ENCODE data around the gene TRAF7. TPM values are rescaled to one million over a fixed set of nuclear protein-coding genes. Genes with fewer than 3 reads are reported as not detected.

Gene TRAF7
- total RNA-seq, 2 experiments from 2014 or later, result 19.9 to 24.0 TPM

GRCh38 chr16:2147378-2147777, 8.2 kb upstream of the TRAF7 start:
- Histone ChIP-seq H3K27ac (ENCODE audit: low read depth in 1 of 2, low read length in 2 of 2) (no peak overlapping the region), H3K4me3 (ENCODE audit: low read length) (no peak overlapping the region), H3K27me3 (ENCODE audit: control insufficient read depth in 1 of 2, insufficient read depth in 2 of 2, low read length in 2 of 2) (no peaks in the 10 kb centered on the region), H3K4me1 (ENCODE audit: insufficient read depth, low read length) (peaks cover 45% of the 10 kb centered on the region), H3K36me3 (ENCODE audit: insufficient read depth, low read length) (peaks cover 9% of the 10 kb centered on the region), H3K9me3 (ENCODE audit: control insufficient read depth in 1 of 2, insufficient read depth in 1 of 2, low read length in 2 of 2) (no peaks in the 10 kb centered on the region)
- Mint-ChIP-seq H3K4me3 (peak overlapping the region; percentile 60), H3K27ac (no peak overlapping the region), H3K27me3 (no peaks in the 10 kb centered on the region), H3K4me1 (ENCODE audit: low read depth) (peaks cover 5% of the 10 kb centered on the region), H3K36me3 (ENCODE audit: low read depth) (no peaks in the 10 kb centered on the region), H3K9me3 (no peaks in the 10 kb centered on the region)
- no peak for TF ChIP-seq CTCF (IDR thresholded peaks at IDR 0.05)
- CTCF ChIA-PET, result interaction anchor here (0.6 to 1.0 kb wide), 4 partner anchors 21 to 131 kb away, joined by 3 read pairs; partner anchors contain the start of genes NTHL1 and TSC2
- ATAC-seq (ENCODE audit: poor library complexity), result no peak
- intact Hi-C loops (cut with DNase I, micrococcal nuclease), result loop anchor here in 1 of 2 experiments (10.0 kb wide), 1 partner anchor 373 kb away; the partner anchor contains the start of genes EME2, MRPS34 and NME3
- no peak for DNase-seq
- POLR2A ChIA-PET, result interaction anchor here (0.6 to 1.7 kb wide), 4 partner anchors 8 to 1452 kb away, joined by 3 to 12 read pairs (median 4); partner anchors contain the start of genes RPS2 and TRAF7

GRCh38 chr16:2147981-2148671, 7.5 kb upstream of the TRAF7 start, which contains the start of gene RAB26:
RAB26 (plus strand) TSS chr16:2148625; CDS start chr16:2148784, 159 bp downstream.
- no peaks in the 10 kb centered on the region for H3K36me3 Mint-ChIP-seq (ENCODE audit: low read depth)
- peaks cover 9% of the 10 kb centered on the region for H3K4me1 Mint-ChIP-seq (ENCODE audit: low read depth)
- Histone ChIP-seq H3K4me3 (ENCODE audit: low read length) (peak within 1 kb of the TSS; percentile 51), H3K36me3 (ENCODE audit: insufficient read depth, low read length) (peaks cover 9% of the 10 kb centered on the region), H3K9me3 (ENCODE audit: control insufficient read depth in 1 of 2, insufficient read depth in 1 of 2, low read length in 2 of 2) (no peaks in the 10 kb centered on the region), H3K27me3 (ENCODE audit: control insufficient read depth in 1 of 2, insufficient read depth in 2 of 2, low read length in 2 of 2) (no peaks in the 10 kb centered on the region), H3K4me1 (ENCODE audit: insufficient read depth, low read length) (peaks cover 53% of the 10 kb centered on the region), H3K27ac (ENCODE audit: low read depth in 1 of 2, low read length in 2 of 2) (no peak within 1 kb of the TSS)
- no peaks in the 10 kb centered on the region for H3K9me3 Mint-ChIP-seq
- ChIA-PET CTCF (interaction anchor here (0.7 to 1.0 kb wide), 2 partner anchors 100 to 131 kb away, joined by 3 read pairs; partner anchors contain the start of genes NTHL1 and TSC2), POLR2A (interaction anchor here (0.6 to 1.2 kb wide), 2 partner anchors 183 to 212 kb away, joined by 3 to 6 read pairs; partner anchors contain the start of gene RPS2)
- ATAC-seq (ENCODE audit: poor library complexity) (peak; percentile 87), DNase-seq (peak in 11 of 14 experiments; percentile 39 to 82 (median 57))
- H3K27me3 Mint-ChIP-seq, result no peaks in the 10 kb centered on the region
- intact Hi-C loops (cut with DNase I, micrococcal nuclease), result loop anchor here in 1 of 2 experiments (10.0 kb wide), 1 partner anchor 373 kb away; the partner anchor contains the start of genes EME2, MRPS34 and NME3
- no peak within 1 kb of the TSS for H3K27ac Mint-ChIP-seq
- no peak for TF ChIP-seq CTCF (IDR thresholded peaks at IDR 0.05)
- H3K4me3 Mint-ChIP-seq, result peak within 1 kb of the TSS; percentile 42

GRCh38 chr16:2148714-2149629, 6.6 kb upstream of the TRAF7 start:
- no peaks in the 10 kb centered on the region for H3K27me3 ChIP-seq (ENCODE audit: control insufficient read depth in 1 of 2, insufficient read depth in 2 of 2, low read length in 2 of 2)
- ATAC-seq (ENCODE audit: poor library complexity), result peak; percentile 9
- Mint-ChIP-seq H3K27ac (no peak overlapping the region), H3K9me3 (no peaks in the 10 kb centered on the region), H3K36me3 (ENCODE audit: low read depth) (peaks cover 8% of the 10 kb centered on the region), H3K4me3 (peak overlapping the region; percentile 42), H3K4me1 (ENCODE audit: low read depth) (peaks cover 17% of the 10 kb centered on the region), H3K27me3 (no peaks in the 10 kb centered on the region)
- CTCF ChIA-PET, result no interaction called here
- no peak for TF ChIP-seq CTCF (IDR thresholded peaks at IDR 0.05)
- H3K4me3 ChIP-seq (ENCODE audit: low read length), result peak overlapping the region; percentile 15
- DNase-seq, result peak in 5 of 14 experiments; percentile 20 to 63 (median 26)
- H3K36me3 ChIP-seq (ENCODE audit: insufficient read depth, low read length), result peaks cover 15% of the 10 kb centered on the region
- no peaks in the 10 kb centered on the region for H3K9me3 ChIP-seq (ENCODE audit: control insufficient read depth in 1 of 2, insufficient read depth in 1 of 2, low read length in 2 of 2)
- H3K4me1 ChIP-seq (ENCODE audit: insufficient read depth, low read length), result peaks cover 61% of the 10 kb centered on the region
- no peak overlapping the region for H3K27ac ChIP-seq (ENCODE audit: low read depth in 1 of 2, low read length in 2 of 2)
- intact Hi-C loops (cut with DNase I, micrococcal nuclease), result loop anchor here in 1 of 2 experiments (10.0 kb wide), 1 partner anchor 374 kb away; the partner anchor contains the start of genes EME2, MRPS34 and NME3
- POLR2A ChIA-PET, result no interaction called here

Measured in CD4-positive, alpha-beta T cell (primary cell).